Sigmoid colon (tissue), 7 donors: ENCODE data around the gene TLR9. TPM values are rescaled to one million over a fixed set of nuclear protein-coding genes. Genes with fewer than 3 reads are reported as not detected.

Source experiments
- DNase-seq: peaks from one replicate; pipeline ENCODE4 v3.0.0-alpha.2; 2019
- H3K27ac ChIP-seq, 4 donors: fragments of 200-600 bp; sonication (generic); one replicate each; pipeline ENCODE4 v1.5.1; 2016 to 2019; ENCODE audit warnings: mild to moderate bottlenecking in 1 of 4
- H3K27me3 ChIP-seq, 3 donors: fragments of 200-600 bp; sonication (generic); one replicate each; pipeline ENCODE4 v1.5.1; 2019; ENCODE audit warnings: mild to moderate bottlenecking in 1 of 3
- H3K36me3 ChIP-seq, 4 donors: fragments of 200-600 bp; sonication (generic); one replicate each; pipeline ENCODE4 v1.5.1; 2016 to 2019
- H3K4me1 ChIP-seq, 4 donors: fragments of 200-600 bp; sonication (generic); one replicate each; pipeline ENCODE4 v1.5.1; 2017 to 2019
- H3K4me3 ChIP-seq, 4 donors: fragments of 200-600 bp; sonication (generic); one replicate each; pipeline ENCODE4 v1.5.1; 2017 to 2019; ENCODE audit warnings: mild to moderate bottlenecking in 2 of 4, moderate library complexity in 1 of 4
- H3K9me3 ChIP-seq, 4 donors: fragments of 200-600 bp in 3 of 4; sonication (generic) in 3 of 4; one replicate each; pipeline versions ENCODE4 v1.5.1 to v1.6.1; 2013 to 2019
- CTCF ChIP-seq, 4 experiments: fragments of 450-650 bp in 3 of 4; fragments of 200-600 bp in 1 of 4; IDR thresholded peaks; one replicate each; pipeline ENCODE4 v1.5.1; 2016 to 2019; ENCODE audit warnings: antibody characterized with exemption in 4 of 4, mild to moderate bottlenecking in 3 of 4, moderate library complexity in 2 of 4
- EP300 ChIP-seq, 4 donors: sonication (generic); formaldehyde crosslinking; IDR thresholded peaks; one replicate each; pipeline ENCODE4 v1.6.1; 2017; ENCODE audit warnings: antibody characterized with exemption in 4 of 4
- POLR2A ChIP-seq, 2 donors: fragments of 450-650 bp; IDR thresholded peaks; one replicate each; pipeline ENCODE4 v1.6.1; 2016; ENCODE audit warnings: antibody characterized with exemption in 2 of 2, mild to moderate bottlenecking in 2 of 2, moderate library complexity in 2 of 2
- POLR2AphosphoS5 ChIP-seq, 4 donors: sonication (generic); formaldehyde crosslinking; IDR thresholded peaks; one replicate each; pipeline ENCODE4 v1.6.1; 2017; ENCODE audit warnings: antibody characterized with exemption in 4 of 4
- WGBS, 2 donors: extraction: QIAGEN DNeasy Blood & Tissue Kit; methylation state at CpG; one replicate each; pipeline ENCODE4 v1.1.7; 2013; 5-methylcytosine and 5-hydroxymethylcytosine counted together
- intact Hi-C: fragments of 100-400 bp; cut with DNase I; formaldehyde crosslinking; loops from one replicate; pipeline ENCODE4 v1.15.1; 2023
- polyA plus RNA-seq, 3 donors: library from polyadenylated mRNA; stranded (reverse); fragments of 200-250 nt; gene quantifications; one replicate each; pipeline ENCODE4 v1.2.3, GENCODE V29; 2013
- total RNA-seq, 4 donors: library from RNA; depleted of rRNA; stranded (reverse); fragments of >200 nt; gene quantifications; one replicate each; pipeline ENCODE4 v1.1.0, GENCODE V29; 2016
- donor health status: healthy with polysubstance abuse.
- donor health status: Bipolar disorder and iron deficiency.
- donor health status: healthy.

TLR9 gene
- total and polyA plus RNA-seq, 7 donors = 0.54 to 0.98 (median 0.55) TPM; not detected in 4

GRCh38 chr3:52259035-52259434, 33.6 kb upstream of the TLR9 start:
- intact Hi-C loops = no loop called here
- Histone ChIP-seq H3K27ac (peak overlapping the region in 1 of 4 donors; percentile 41), H3K4me3 (no peak overlapping the region), H3K4me1 (peaks cover 0 to 23% (median 2%) of the 10 kb centered on the region in 4 donors), H3K27me3 (no peaks in the 10 kb centered on the region), H3K9me3 (no peaks in the 10 kb centered on the region), H3K36me3 (peaks cover 55 to 100% (median 80%) of the 10 kb centered on the region in 4 donors)
- no peak for TF ChIP-seq POLR2A (IDR thresholded peaks at IDR 0.05)
- TF ChIP-seq POLR2AphosphoS5 (IDR thresholded peaks at IDR 0.05) = peak in 3 of 4 donors; percentile 38 to 54 (median 48)
- TF ChIP-seq CTCF (IDR thresholded peaks at IDR 0.05) = no peak
- peak in 1 of 4 donors; percentile 9 for TF ChIP-seq EP300 (IDR thresholded peaks at IDR 0.05)
- no peak for DNase-seq
- WGBS, 2 donors = 72 to 77% methylated on average over 1 of the region's 1 CpG

GRCh38 chr3:52257911-52258310, 32.5 kb upstream of the TLR9 start:
- TF ChIP-seq POLR2A (IDR thresholded peaks at IDR 0.05) (no peak), EP300 (IDR thresholded peaks at IDR 0.05) (no peak), CTCF (IDR thresholded peaks at IDR 0.05) (no peak), POLR2AphosphoS5 (IDR thresholded peaks at IDR 0.05) (no peak)
- intact Hi-C loops = no loop called here
- Histone ChIP-seq H3K4me3 (no peak overlapping the region), H3K9me3 (no peaks in the 10 kb centered on the region), H3K27ac (peak overlapping the region in 2 of 4 donors; percentile 37 to 41), H3K4me1 (peaks cover 0 to 31% (median 7%) of the 10 kb centered on the region in 4 donors), H3K36me3 (peaks cover 55 to 100% (median 78%) of the 10 kb centered on the region in 4 donors), H3K27me3 (no peaks in the 10 kb centered on the region)
- no peak for DNase-seq
- WGBS, 2 donors = 87 to 88% methylated on average over 4 of the region's 4 CpGs

- intact Hi-C loops = no loop called here
- Histone ChIP-seq H3K27me3 (no peaks in the 10 kb centered on the region), H3K4me3 (no peak overlapping the region), H3K9me3 (no peaks in the 10 kb centered on the region), H3K27ac (no peak overlapping the region), H3K36me3 (peaks cover 55 to 100% (median 75%) of the 10 kb centered on the region in 4 donors), H3K4me1 (peaks cover 0 to 31% (median 7%) of the 10 kb centered on the region in 4 donors)
- 78 to 87% methylated on average over 4 of the region's 4 CpGs for WGBS, 2 donors
- TF ChIP-seq POLR2A (IDR thresholded peaks at IDR 0.05) = no peak
- TF ChIP-seq POLR2AphosphoS5 (IDR thresholded peaks at IDR 0.05) = peak in 1 of 4 donors; percentile 7
- no peak for DNase-seq
Measured at GRCh38 chr3:52256622-52257021, 31.2 kb upstream of the TLR9 start.

- no peaks in the 10 kb centered on the region for H3K27me3 ChIP-seq
- no peak for DNase-seq
- 66 to 80% methylated on average over 3 of the region's 3 CpGs for WGBS, 2 donors
- no peak overlapping the region for H3K4me3 ChIP-seq
- H3K4me1 ChIP-seq = peaks cover 0 to 28% (median 7%) of the 10 kb centered on the region in 4 donors
- H3K36me3 ChIP-seq = peaks cover 54 to 100% (median 73%) of the 10 kb centered on the region in 4 donors
- H3K27ac ChIP-seq = no peak overlapping the region
- intact Hi-C loops = no loop called here
- TF ChIP-seq CTCF (IDR thresholded peaks at IDR 0.05) (no peak), EP300 (IDR thresholded peaks at IDR 0.05) (no peak), POLR2A (IDR thresholded peaks at IDR 0.05) (no peak), POLR2AphosphoS5 (IDR thresholded peaks at IDR 0.05) (no peak)
- H3K9me3 ChIP-seq = no peaks in the 10 kb centered on the region
Measured at GRCh38 chr3:52256159-52256558, 30.7 kb upstream of the TLR9 start.

- Histone ChIP-seq H3K4me1 (peaks cover 0 to 26% (median 7%) of the 10 kb centered on the region in 4 donors), H3K4me3 (no peak overlapping the region), H3K9me3 (no peaks in the 10 kb centered on the region), H3K27ac (no peak overlapping the region), H3K27me3 (no peaks in the 10 kb centered on the region), H3K36me3 (peaks cover 39 to 100% (median 58%) of the 10 kb centered on the region in 4 donors)
- WGBS, 2 donors = 80 to 81% methylated on average over 9 of the region's 9 CpGs
- intact Hi-C loops = no loop called here
- TF ChIP-seq CTCF (IDR thresholded peaks at IDR 0.05) = no peak
- no peak for TF ChIP-seq POLR2AphosphoS5 (IDR thresholded peaks at IDR 0.05)
- no peak for TF ChIP-seq EP300 (IDR thresholded peaks at IDR 0.05)
- no peak for TF ChIP-seq POLR2A (IDR thresholded peaks at IDR 0.05)
- no peak for DNase-seq
Measured at GRCh38 chr3:52254608-52255007, 29.2 kb upstream of the TLR9 start.
